Loucy (cell line): ENCODE data around the gene IL23R.

Experiments
- H2AFZ ChIP-seq: fragments of 200-600 bp; sonication (generic); 2 replicates; pipeline ENCODE4 v1.6.0; 2016; ENCODE audit warnings: antibody characterized with exemption, mild to moderate bottlenecking, low read length, moderate library complexity
- H3F3A ChIP-seq: fragments of 200-600 bp; 2 replicates; pipeline ENCODE4 v1.6.0; 2016; ENCODE audit warnings: antibody characterized with exemption, low read depth, mild to moderate bottlenecking
- H3K27me3 ChIP-seq: fragments of 200-600 bp; sonication (generic); 2 replicates; pipeline ENCODE4 v1.6.1; 2014; ENCODE audit warnings: low read length, mild to moderate bottlenecking; ENCODE audit not compliant: insufficient read depth, poor library complexity, severe bottlenecking
- H3K36me3 ChIP-seq: fragments of 200-600 bp; sonication (generic); 2 replicates; pipeline ENCODE4 v1.6.1; 2016; ENCODE audit warnings: low read length; ENCODE audit not compliant: insufficient read depth
- H3K4me1 ChIP-seq: fragments of 200-600 bp; sonication (generic); 2 replicates; pipeline ENCODE4 v1.5.1; 2014; ENCODE audit warnings: low read length, mild to moderate bottlenecking; ENCODE audit not compliant: insufficient read depth, poor library complexity, severe bottlenecking
- H3K4me2 ChIP-seq: fragments of 200-600 bp; sonication (generic); 2 replicates; pipeline ENCODE4 v1.6.0; 2014; ENCODE audit warnings: antibody characterized with exemption, low read length, low read depth, mild to moderate bottlenecking; ENCODE audit not compliant: poor library complexity, severe bottlenecking
- H3K4me3 ChIP-seq: fragments of 200-600 bp; sonication (generic); 2 replicates; pipeline ENCODE4 v1.5.1; 2014; ENCODE audit warnings: low read length, mild to moderate bottlenecking, mixed read lengths; ENCODE audit not compliant: poor library complexity, severe bottlenecking
- H3K79me2 ChIP-seq: fragments of 200-600 bp; sonication (generic); 2 replicates; pipeline ENCODE4 v1.6.1; 2014; ENCODE audit warnings: low read length; ENCODE audit not compliant: insufficient read depth
- H3K9ac ChIP-seq: fragments of 200-600 bp; sonication (generic); 2 replicates; pipeline ENCODE4 v1.6.0; 2014; ENCODE audit warnings: mild to moderate bottlenecking, low read depth, low read length, moderate library complexity; ENCODE audit not compliant: poor library complexity, severe bottlenecking
- H3K9me2 ChIP-seq: fragments of 200-600 bp; sonication (generic); replicated peaks from 2 replicates; pipeline ENCODE4 v1.6.1; 2016; ENCODE audit warnings: low read depth, low read length, mixed read lengths
- H3K9me3 ChIP-seq: fragments of 200-600 bp; sonication (generic); 2 replicates; pipeline ENCODE4 v1.6.1; 2014; ENCODE audit warnings: mild to moderate bottlenecking, antibody characterized with exemption, low read length, low read depth; ENCODE audit not compliant: insufficient read depth
- H4K20me1 ChIP-seq: fragments of 200-600 bp; sonication (generic); 2 replicates; pipeline ENCODE4 v1.6.0; 2014; ENCODE audit warnings: antibody characterized with exemption, low read length, mild to moderate bottlenecking; ENCODE audit not compliant: insufficient read depth, poor library complexity, severe bottlenecking
- CTCF ChIP-seq: fragments of 200-600 bp; sonication (generic); conservative IDR thresholded peaks from 2 replicates; pipeline ENCODE4 v1.5.1; 2014; ENCODE audit warnings: mild to moderate bottlenecking, antibody characterized with exemption, low read length
- EZH2phosphoT487 ChIP-seq: fragments of 200-600 bp; IDR thresholded peaks from 2 replicates; pipeline ENCODE4 v1.6.1; 2018; ENCODE audit warnings: antibody characterized with exemption, mild to moderate bottlenecking, moderate library complexity, borderline replicate concordance

The IL23R gene

GRCh38 chr1:67300561-67300960, 134.3 kb downstream of the IL23R start:
- no peak overlapping the region for H3K9ac ChIP-seq

GRCh38 chr1:67304023-67304422, 137.8 kb downstream of the IL23R start:
- peaks cover 13% of the 10 kb centered on the region for H3K4me1 ChIP-seq
- H3K79me2 ChIP-seq, result no peaks in the 10 kb centered on the region
- no peaks in the 10 kb centered on the region for H3K27me3 ChIP-seq
- H3K4me3 ChIP-seq, result no peak overlapping the region
- no peak overlapping the region for H3K9ac ChIP-seq
- no peaks in the 10 kb centered on the region for H3F3A ChIP-seq
- H3K9me3 ChIP-seq, result no peaks in the 10 kb centered on the region
- H3K36me3 ChIP-seq, result no peaks in the 10 kb centered on the region
- H4K20me1 ChIP-seq, result no peaks in the 10 kb centered on the region
- H3K9me2 ChIP-seq, result no peaks in the 10 kb centered on the region
- H3K4me2 ChIP-seq, result no peak overlapping the region
- H2AFZ ChIP-seq, result no peak overlapping the region
- TF ChIP-seq CTCF (no peak), EZH2phosphoT487 (no peak)

More at GRCh38 chr1:67300561-67300960, 134.3 kb downstream of the IL23R start:
- H3K36me3 ChIP-seq, result no peaks in the 10 kb centered on the region
- H3K79me2 ChIP-seq, result no peaks in the 10 kb centered on the region
- H3K27me3 ChIP-seq, result no peaks in the 10 kb centered on the region
- no peak for TF ChIP-seq CTCF
- no peak for TF ChIP-seq EZH2phosphoT487
- no peak overlapping the region for H2AFZ ChIP-seq
- no peak overlapping the region for H3K4me2 ChIP-seq
- no peaks in the 10 kb centered on the region for H3F3A ChIP-seq
- H3K9me3 ChIP-seq, result no peaks in the 10 kb centered on the region
- H4K20me1 ChIP-seq, result no peaks in the 10 kb centered on the region
- no peak overlapping the region for H3K4me3 ChIP-seq
- no peaks in the 10 kb centered on the region for H3K9me2 ChIP-seq
- peaks cover 13% of the 10 kb centered on the region for H3K4me1 ChIP-seq

GRCh38 chr1:67306547-67306946, 140.3 kb downstream of the IL23R start:
- no peaks in the 10 kb centered on the region for H3K36me3 ChIP-seq
- no peak overlapping the region for H3K4me3 ChIP-seq
- no peaks in the 10 kb centered on the region for H3K27me3 ChIP-seq
- no peaks in the 10 kb centered on the region for H3F3A ChIP-seq
- H2AFZ ChIP-seq, result no peak overlapping the region
- H4K20me1 ChIP-seq, result no peaks in the 10 kb centered on the region
- TF ChIP-seq CTCF (no peak), EZH2phosphoT487 (no peak)
- H3K4me2 ChIP-seq, result no peak overlapping the region
- no peaks in the 10 kb centered on the region for H3K4me1 ChIP-seq
- H3K79me2 ChIP-seq, result no peaks in the 10 kb centered on the region
- no peaks in the 10 kb centered on the region for H3K9me2 ChIP-seq
- no peaks in the 10 kb centered on the region for H3K9me3 ChIP-seq
- H3K9ac ChIP-seq, result no peak overlapping the region
